SIG-M5 treated with dmso at 0.1 percent for 504 hours (cell line): ENCODE measurements around the gene NPHS1.
A peak's percentile ranks its signal among the peaks of the same experiment; 100 is the strongest.
"Not testable (repeated sequence)": the region's sequence is repeated elsewhere in the genome, so short reads cannot be mapped to it uniquely, and the experiment has no call there.

ENCODE experiments used
- DNase-seq: peaks from one replicate; lab custom pipeline; 2025; ENCODE audit not compliant: unreplicated experiment; lab: John Stamatoyannopoulos, UW

The NPHS1 gene

GRCh38 chr19:35852029-35852780, at the start of gene NPHS1:
NPHS1 (minus strand) TSS chr19:35852504; CDS start chr19:35851837, 667 bp downstream.
- no peak for DNase-seq

DNA sequence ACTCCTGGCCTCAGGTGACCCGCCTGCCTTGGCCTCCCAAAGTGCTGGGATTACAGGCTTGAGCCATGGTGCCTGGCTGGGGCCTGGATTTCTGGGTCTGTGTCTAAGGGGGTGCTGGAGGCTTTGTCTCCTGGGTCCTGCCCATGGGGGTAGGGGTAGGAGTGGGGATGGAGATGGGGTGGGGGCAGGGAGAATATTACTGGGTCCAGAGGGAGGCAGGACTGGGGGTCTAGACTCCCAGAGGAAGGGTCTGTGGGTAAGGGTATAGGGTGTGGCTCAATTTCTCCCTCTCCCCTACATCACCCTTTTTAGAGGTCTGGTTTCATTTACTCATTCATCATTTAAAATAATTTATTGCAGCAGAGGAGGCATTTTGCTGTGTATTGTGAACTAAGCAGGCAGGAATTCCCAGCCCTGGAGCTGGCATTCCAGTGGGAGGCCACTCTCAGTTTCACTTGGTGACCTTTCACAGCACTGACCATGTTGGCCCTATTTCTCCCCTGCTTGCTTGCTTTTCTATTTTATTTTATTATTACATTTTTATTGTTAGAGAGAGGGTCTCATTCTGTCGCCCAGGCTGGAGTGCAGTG, 48.8 kb upstream of the NPHS1 start:
- DNase-seq: no peak

GRCh38 chr19:35899547-35900214, 47.4 kb upstream of the NPHS1 start:
- peak; percentile 81 for DNase-seq

DNA sequence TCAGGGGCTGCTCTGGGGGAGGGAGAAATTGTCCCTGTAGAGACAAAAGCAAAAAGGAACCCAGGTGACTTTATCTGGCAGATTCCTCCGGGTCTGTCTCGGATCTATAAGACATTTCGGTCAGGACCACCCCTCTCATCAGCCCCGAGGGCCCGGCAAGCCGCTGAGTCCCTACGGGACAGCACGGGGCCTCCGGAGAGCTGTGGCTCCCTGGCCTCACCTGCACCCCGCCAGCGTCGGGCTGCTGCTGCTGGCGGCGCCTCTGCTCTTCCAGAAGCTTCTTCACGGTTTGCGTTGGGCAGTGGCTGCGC, 46.1 kb upstream of the NPHS1 start:
- DNase-seq: no peak

DNA sequence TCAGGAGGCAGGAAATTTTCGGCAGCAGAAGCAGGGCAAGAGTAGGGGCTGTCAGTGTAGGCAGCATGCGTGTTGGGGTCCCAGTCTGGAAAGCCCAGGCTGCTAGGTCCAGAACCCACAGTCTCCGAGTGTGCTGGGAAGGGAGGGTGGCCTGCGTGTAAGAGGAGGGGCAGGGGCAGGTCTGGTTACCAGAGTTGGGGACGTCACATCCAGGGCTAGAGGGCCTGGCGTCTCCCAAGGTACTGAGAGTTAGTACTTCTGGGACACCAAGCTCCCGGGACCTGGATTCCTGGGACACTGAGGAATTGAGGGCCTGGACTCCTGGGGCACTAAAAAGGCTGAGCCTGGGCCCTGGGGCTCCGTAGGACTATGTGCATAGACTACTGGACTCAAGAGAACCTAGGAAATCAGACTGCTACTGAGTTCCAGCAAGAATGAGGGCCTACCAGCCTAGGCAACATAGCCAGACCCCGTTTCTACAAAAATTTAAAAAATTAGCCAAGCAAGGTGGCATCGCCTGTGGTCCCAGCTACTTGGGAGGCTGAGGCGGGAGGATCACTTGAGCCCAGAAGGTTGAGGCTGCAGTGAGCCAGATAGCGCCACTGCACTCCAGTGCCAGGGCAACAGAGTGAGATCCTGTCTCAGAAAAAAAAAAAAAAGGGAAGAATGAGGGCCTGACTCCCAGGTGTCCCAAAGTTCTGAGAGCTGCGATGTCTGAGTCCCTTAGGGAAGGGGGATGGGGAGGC, 45.6 kb upstream of the NPHS1 start:
- no peak for DNase-seq

DNA sequence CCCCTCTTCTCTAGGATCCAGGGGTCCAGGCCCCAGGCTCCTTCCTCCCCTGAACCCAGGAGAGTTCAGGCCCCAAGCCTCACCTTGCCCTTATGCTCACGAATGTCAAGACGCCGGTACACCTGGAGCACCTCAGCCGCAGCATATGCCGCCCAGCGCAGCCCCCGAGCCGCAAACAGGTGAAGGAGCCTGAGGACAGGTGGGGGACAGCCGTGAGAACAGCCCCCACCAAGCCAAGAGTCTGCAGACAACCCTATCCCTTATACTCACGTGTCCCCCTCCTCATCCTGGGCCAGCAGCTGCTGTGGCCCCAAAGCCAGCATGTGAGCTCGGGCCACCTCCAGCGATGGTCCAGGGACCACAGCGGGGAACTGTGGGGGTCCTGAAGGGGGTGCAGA, 44.3 kb upstream of the NPHS1 start:
- DNase-seq: no peak

- no peak for DNase-seq
Observed at GRCh38 chr19:35895911-35896642, 43.8 kb upstream of the NPHS1 start.

GRCh38 chr19:35894342-35894741, 42.0 kb upstream of the NPHS1 start:
- no peak for DNase-seq

GRCh38 chr19:35891819-35892218, 39.5 kb upstream of the NPHS1 start:
- not testable (repeated sequence) for DNase-seq

- no peak for DNase-seq
Observed at GRCh38 chr19:35890113-35890650, 37.9 kb upstream of the NPHS1 start.

DNA sequence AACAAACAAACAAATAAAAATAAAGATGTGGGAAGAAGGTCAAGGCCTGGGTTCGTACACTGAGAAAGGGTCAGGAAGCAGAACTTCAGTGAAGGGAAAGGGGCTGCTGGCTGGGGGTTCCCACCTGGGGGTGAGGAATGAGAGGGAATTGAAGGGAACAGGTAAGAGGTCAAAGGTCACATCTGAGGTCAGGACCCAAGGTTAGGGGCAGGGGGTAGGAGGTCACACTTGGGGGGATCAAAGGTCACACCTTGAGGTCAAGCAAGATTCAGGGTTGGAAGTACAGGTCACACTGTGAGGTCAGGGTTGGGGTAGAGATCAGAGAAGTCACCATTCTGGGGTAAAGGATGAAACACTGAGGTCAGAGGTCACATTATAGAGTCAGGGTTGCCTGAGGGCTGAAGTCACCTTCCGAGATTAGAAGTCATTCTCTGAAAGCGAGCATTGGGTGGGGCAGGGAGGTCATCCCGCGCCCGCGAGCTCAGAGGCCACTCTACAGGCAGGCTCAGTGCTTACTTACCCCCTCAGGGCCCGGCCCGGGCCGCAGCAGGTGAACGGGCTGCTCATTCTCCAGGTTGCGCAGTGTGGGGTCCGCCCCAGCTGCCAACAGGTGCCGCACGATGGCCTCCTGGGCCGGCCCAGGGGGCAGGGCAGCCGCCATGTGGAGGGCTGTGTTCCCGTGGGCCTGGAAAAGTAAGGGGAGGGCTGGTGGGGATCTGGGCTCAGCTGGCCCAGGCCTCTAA, 37.2 kb upstream of the NPHS1 start:
- DNase-seq: no peak

DNA sequence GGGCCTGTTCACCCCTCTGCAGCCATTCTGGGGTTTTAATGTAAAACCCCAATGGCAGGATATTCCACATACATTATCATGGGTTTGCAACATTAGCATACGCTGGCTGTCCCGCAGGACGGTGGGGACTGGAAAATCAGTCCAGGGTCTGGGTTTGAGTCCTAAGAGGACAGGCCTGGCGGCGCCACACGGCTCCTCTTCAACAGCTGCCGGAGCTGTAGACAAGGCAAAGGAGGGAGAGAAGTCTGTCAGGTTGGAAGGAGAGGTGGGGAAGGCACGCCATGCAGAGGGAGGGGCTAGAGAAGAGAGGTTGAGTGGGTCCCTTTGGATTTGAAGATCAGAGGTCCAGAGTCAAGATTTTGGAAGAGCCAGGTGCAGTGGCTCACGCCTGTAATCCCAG, 36.1 kb upstream of the NPHS1 start:
- DNase-seq: no peak

DNA sequence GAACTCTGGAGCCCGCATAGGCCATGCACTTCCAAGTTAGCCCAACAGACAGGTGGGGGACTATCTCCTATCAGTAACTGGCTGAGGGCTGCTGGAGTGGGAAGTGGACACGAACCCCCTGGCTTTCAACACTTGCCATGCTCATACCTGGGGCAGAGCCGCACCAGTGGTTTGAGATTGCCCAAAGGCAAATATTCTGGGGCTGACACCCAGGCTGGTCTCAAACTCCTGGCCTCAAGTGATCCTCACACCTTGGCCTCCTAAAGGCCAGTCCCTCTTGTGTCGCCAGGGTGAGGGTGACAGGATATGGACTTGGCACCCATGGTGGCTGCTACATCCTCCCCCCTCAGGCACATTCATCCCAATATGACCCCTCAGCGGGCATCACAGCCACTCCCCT, 34.9 kb upstream of the NPHS1 start:
- DNase-seq: no peak

DNA sequence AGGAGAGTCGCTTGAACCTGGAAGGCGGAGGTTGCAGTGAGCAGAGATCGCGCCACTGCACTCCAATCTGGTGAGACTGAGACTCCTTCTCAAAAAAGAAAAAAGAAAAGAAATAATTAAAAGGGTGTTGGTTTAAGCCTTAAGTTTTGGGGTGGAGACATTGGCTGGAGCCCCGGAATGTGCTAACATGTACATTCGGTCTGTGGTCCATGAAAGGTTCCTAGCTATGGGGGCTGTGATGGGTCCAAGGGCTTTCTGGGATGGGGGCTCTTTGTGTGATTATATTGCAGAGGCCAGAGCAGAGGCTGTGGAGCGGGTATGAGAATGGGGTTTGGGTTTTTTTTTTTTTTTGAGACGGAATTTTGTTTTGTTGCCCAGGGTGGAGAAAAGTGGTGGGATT, 33.6 kb upstream of the NPHS1 start:
- DNase-seq: no peak

- no peak for DNase-seq
Observed at GRCh38 chr19:35885225-35885738, 33.0 kb upstream of the NPHS1 start.

- no peak for DNase-seq
Observed at GRCh38 chr19:35883882-35884281, 31.6 kb upstream of the NPHS1 start.

- DNase-seq: peak; percentile 67
Observed at GRCh38 chr19:35882114-35882832, 30.0 kb upstream of the NPHS1 start.

DNA sequence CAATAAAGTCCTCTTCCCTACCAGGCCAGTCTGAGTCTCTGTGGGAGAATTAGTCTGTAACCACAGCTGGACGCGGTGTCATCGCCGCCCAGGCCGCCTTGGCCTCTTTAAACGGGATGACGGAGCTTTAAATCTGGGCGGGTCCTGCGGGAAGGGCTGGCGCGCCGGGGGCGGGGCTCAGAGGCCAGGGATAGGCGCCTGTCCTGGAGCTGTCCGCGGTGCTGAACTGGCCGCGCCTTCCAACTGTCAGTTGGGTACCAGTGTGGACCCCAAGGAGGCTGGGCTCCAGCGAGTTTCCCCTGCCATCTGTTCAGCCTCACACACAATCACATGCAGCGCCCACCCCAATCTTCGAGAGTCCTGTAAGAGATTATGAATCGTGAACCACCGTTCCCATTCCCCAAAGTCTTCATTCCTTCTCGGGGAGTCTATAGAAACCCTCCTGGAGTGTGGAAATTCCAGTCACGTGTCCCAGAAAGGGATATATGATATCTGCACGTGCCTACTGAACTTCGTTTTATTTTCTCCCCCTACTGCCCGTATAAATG, 27.5 kb upstream of the NPHS1 start:
- DNase-seq: peak; percentile 82

GRCh38 chr19:35879068-35879467, 26.8 kb upstream of the NPHS1 start:
- no peak for DNase-seq
